Measurements from ENCODE around the gene PSG3.

DNA sequence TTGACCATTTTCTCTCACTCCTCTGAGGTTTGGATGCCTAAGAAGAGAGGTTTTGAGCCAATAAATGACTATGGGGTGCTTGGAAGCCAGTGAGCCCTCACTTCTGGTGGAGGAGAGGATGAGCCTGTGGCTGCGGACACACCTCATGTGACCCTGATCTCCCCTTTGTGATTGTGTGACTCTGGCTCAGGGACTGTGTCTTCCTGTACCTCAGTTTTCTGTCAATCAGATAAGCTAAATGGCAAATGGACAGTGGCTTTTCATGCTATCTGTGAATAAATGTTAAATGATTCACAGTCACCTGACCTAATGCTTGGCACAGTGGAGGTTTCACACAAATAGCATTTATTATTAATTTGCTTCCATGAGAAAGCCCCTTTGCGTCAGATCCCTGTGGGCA, 22.5 kb upstream of the PSG3 start:
- TF ChIP-seq, protein P1, sequence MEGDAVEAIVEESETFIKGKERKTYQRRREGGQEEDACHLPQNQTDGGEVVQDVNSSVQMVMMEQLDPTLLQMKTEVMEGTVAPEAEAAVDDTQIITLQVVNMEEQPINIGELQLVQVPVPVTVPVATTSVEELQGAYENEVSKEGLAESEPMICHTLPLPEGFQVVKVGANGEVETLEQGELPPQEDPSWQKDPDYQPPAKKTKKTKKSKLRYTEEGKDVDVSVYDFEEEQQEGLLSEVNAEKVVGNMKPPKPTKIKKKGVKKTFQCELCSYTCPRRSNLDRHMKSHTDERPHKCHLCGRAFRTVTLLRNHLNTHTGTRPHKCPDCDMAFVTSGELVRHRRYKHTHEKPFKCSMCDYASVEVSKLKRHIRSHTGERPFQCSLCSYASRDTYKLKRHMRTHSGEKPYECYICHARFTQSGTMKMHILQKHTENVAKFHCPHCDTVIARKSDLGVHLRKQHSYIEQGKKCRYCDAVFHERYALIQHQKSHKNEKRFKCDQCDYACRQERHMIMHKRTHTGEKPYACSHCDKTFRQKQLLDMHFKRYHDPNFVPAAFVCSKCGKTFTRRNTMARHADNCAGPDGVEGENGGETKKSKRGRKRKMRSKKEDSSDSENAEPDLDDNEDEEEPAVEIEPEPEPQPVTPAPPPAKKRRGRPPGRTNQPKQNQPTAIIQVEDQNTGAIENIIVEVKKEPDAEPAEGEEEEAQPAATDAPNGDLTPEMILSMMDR (IDR thresholded peaks at IDR 0.05; ENCODE audit: poor library complexity, severe bottlenecking) = no peak
- TF ChIP-seq RAD21 (conservative IDR thresholded peaks at IDR 0.05) (no peak), EZH2 (IDR thresholded peaks at IDR 0.05; ENCODE audit: borderline replicate concordance, insufficient read depth, low read length, poor library complexity, severe bottlenecking) (no peak), TAF1 (IDR thresholded peaks at IDR 0.05; ENCODE audit: low read depth) (no peak)

Data from neural cell (in vitro differentiated cells).